Measurements from ENCODE around the gene C17orf67.

Gene C17orf67

GRCh38 chr17:56772442-56772841 lies 61.3 kb downstream of the C17orf67 start:
- Histone ChIP-seq H3K27ac (no peak overlapping the region), H3K4me1 (no peaks in the 10 kb centered on the region), H3K4me3 (ENCODE audit: low read depth, low read length) (no peak overlapping the region), H3K9ac (no peak overlapping the region), H3K4me2 (ENCODE audit: low read length) (no peak overlapping the region), H3K27me3 (ENCODE audit: control insufficient read depth, insufficient read depth, low read length) (no peaks in the 10 kb centered on the region), H3K9me3 (ENCODE audit: control insufficient read depth, low read length) (no peaks in the 10 kb centered on the region), H2AFZ (no peak overlapping the region), H3K36me3 (ENCODE audit: control insufficient read depth, insufficient read depth, low read length) (no peaks in the 10 kb centered on the region), H3K79me2 (no peaks in the 10 kb centered on the region)
- TF ChIP-seq, protein P1, sequence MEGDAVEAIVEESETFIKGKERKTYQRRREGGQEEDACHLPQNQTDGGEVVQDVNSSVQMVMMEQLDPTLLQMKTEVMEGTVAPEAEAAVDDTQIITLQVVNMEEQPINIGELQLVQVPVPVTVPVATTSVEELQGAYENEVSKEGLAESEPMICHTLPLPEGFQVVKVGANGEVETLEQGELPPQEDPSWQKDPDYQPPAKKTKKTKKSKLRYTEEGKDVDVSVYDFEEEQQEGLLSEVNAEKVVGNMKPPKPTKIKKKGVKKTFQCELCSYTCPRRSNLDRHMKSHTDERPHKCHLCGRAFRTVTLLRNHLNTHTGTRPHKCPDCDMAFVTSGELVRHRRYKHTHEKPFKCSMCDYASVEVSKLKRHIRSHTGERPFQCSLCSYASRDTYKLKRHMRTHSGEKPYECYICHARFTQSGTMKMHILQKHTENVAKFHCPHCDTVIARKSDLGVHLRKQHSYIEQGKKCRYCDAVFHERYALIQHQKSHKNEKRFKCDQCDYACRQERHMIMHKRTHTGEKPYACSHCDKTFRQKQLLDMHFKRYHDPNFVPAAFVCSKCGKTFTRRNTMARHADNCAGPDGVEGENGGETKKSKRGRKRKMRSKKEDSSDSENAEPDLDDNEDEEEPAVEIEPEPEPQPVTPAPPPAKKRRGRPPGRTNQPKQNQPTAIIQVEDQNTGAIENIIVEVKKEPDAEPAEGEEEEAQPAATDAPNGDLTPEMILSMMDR (IDR thresholded peaks at IDR 0.05): no peak

- H3K9me3 ChIP-seq (ENCODE audit: control insufficient read depth, low read length): no peaks in the 10 kb centered on the region
- no peak overlapping the region for H3K4me2 ChIP-seq (ENCODE audit: low read length)
- no peaks in the 10 kb centered on the region for H3K4me1 ChIP-seq
- TF ChIP-seq, protein P1 (IDR thresholded peaks at IDR 0.05): no peak
- H3K4me3 ChIP-seq (ENCODE audit: low read depth, low read length): no peak overlapping the region
- H2AFZ ChIP-seq: no peak overlapping the region
- H3K9ac ChIP-seq: no peak overlapping the region
- no peaks in the 10 kb centered on the region for H3K36me3 ChIP-seq (ENCODE audit: control insufficient read depth, insufficient read depth, low read length)
- no peaks in the 10 kb centered on the region for H3K79me2 ChIP-seq
- no peak overlapping the region for H3K27ac ChIP-seq
- H3K27me3 ChIP-seq (ENCODE audit: control insufficient read depth, insufficient read depth, low read length): no peaks in the 10 kb centered on the region
Observed at GRCh38 chr17:56771975-56772374, 61.7 kb downstream of the C17orf67 start.

GRCh38 chr17:56771563-56771962 lies 62.2 kb downstream of the C17orf67 start:
- H3K27ac ChIP-seq: no peak overlapping the region
- no peak overlapping the region for H3K4me2 ChIP-seq (ENCODE audit: low read length)
- H3K9me3 ChIP-seq (ENCODE audit: control insufficient read depth, low read length): no peaks in the 10 kb centered on the region
- no peaks in the 10 kb centered on the region for H3K36me3 ChIP-seq (ENCODE audit: control insufficient read depth, insufficient read depth, low read length)
- H2AFZ ChIP-seq: no peak overlapping the region
- no peak overlapping the region for H3K4me3 ChIP-seq (ENCODE audit: low read depth, low read length)
- H3K9ac ChIP-seq: no peak overlapping the region
- no peaks in the 10 kb centered on the region for H3K79me2 ChIP-seq
- H3K27me3 ChIP-seq (ENCODE audit: control insufficient read depth, insufficient read depth, low read length): no peaks in the 10 kb centered on the region
- no peaks in the 10 kb centered on the region for H3K4me1 ChIP-seq
- TF ChIP-seq, protein P1 (IDR thresholded peaks at IDR 0.05): no peak

- Histone ChIP-seq H2AFZ (no peak overlapping the region), H3K4me1 (no peaks in the 10 kb centered on the region), H3K9ac (no peak overlapping the region), H3K4me3 (ENCODE audit: low read depth, low read length) (no peak overlapping the region), H3K27me3 (ENCODE audit: control insufficient read depth, insufficient read depth, low read length) (no peaks in the 10 kb centered on the region), H3K9me3 (ENCODE audit: control insufficient read depth, low read length) (no peaks in the 10 kb centered on the region), H3K4me2 (ENCODE audit: low read length) (no peak overlapping the region), H3K27ac (no peak overlapping the region), H3K79me2 (no peaks in the 10 kb centered on the region), H3K36me3 (ENCODE audit: control insufficient read depth, insufficient read depth, low read length) (no peaks in the 10 kb centered on the region)
- TF ChIP-seq, protein P1 (IDR thresholded peaks at IDR 0.05): no peak
Observed at GRCh38 chr17:56770427-56770826, 63.3 kb downstream of the C17orf67 start.

DNA sequence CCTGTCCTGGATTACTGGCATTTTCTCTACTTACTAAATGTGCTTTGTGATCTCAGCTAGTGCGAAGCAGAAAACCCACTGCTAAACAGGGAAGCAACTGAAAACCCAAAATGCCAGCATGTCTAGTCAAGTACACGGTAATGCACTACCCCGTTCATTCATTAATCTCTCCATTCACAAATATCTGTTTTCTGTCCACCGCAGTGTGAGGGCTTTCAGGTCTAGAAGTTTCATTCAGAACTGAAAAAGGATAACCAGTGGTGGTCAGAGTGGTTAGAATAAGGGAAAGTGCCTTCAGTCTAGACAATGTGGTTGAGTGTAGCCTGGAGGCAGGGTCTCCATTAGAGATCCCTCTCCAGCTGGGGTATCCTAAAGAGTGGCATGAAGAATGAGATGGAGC lies 68.3 kb downstream of the C17orf67 start:
- Histone ChIP-seq H3K4me2 (ENCODE audit: low read length) (no peak overlapping the region), H3K36me3 (ENCODE audit: control insufficient read depth, insufficient read depth, low read length) (no peaks in the 10 kb centered on the region), H3K9ac (no peak overlapping the region), H3K4me3 (ENCODE audit: low read depth, low read length) (no peak overlapping the region), H3K27me3 (ENCODE audit: control insufficient read depth, insufficient read depth, low read length) (no peaks in the 10 kb centered on the region), H3K27ac (no peak overlapping the region), H3K79me2 (no peaks in the 10 kb centered on the region), H3K4me1 (no peaks in the 10 kb centered on the region), H2AFZ (no peak overlapping the region), H3K9me3 (ENCODE audit: control insufficient read depth, low read length) (no peaks in the 10 kb centered on the region)
- TF ChIP-seq, protein P1 (IDR thresholded peaks at IDR 0.05): no peak
